ENCODE results near the gene RARS2. TPM values are rescaled to one million over a fixed set of nuclear protein-coding genes. Genes with fewer than 3 reads are reported as not detected.

The RARS2 gene
- total RNA-seq, 4 donors from 2014 or later, result 14.1 to 19.9 (median 17.6) TPM

DNA sequence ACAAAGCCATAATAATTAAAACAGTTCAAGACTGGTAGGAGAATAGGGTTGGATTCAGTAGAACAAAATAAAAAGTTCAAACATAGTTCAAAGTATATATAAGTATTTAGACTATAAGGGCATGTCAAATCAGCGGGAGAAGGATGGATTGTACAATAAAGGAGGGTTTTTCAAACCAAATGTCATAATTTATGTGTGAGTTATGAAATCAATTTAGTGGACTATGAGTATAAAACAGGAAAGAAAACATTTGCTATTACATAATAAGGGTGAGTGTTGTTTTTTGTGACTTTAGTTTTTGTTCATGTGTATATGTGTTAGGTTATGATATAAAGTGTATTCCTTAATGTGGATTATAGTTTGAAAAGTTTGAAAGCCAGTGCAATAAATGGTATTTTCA is 10.8 kb upstream of the RARS2 start:
- H3K27ac ChIP-seq (replicated peaks in 1 of 4), result no peak overlapping the region
- H3K27me3 ChIP-seq, result no peaks in the 10 kb centered on the region
- no peaks in the 10 kb centered on the region for H3K4me1 ChIP-seq
- H3K4me3 ChIP-seq, result no peak overlapping the region
- peaks cover 0 to 32% (median 9%) of the 10 kb centered on the region in 4 donors for H3K36me3 ChIP-seq
- intact Hi-C loops (cut with DNase I), result no loop called here
- TF ChIP-seq, protein P1, sequence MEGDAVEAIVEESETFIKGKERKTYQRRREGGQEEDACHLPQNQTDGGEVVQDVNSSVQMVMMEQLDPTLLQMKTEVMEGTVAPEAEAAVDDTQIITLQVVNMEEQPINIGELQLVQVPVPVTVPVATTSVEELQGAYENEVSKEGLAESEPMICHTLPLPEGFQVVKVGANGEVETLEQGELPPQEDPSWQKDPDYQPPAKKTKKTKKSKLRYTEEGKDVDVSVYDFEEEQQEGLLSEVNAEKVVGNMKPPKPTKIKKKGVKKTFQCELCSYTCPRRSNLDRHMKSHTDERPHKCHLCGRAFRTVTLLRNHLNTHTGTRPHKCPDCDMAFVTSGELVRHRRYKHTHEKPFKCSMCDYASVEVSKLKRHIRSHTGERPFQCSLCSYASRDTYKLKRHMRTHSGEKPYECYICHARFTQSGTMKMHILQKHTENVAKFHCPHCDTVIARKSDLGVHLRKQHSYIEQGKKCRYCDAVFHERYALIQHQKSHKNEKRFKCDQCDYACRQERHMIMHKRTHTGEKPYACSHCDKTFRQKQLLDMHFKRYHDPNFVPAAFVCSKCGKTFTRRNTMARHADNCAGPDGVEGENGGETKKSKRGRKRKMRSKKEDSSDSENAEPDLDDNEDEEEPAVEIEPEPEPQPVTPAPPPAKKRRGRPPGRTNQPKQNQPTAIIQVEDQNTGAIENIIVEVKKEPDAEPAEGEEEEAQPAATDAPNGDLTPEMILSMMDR (IDR thresholded peaks at IDR 0.05), result no peak
- TF ChIP-seq POLR2AphosphoS5 (IDR thresholded peaks at IDR 0.05), result no peak
- no peak for TF ChIP-seq POLR2A (IDR thresholded peaks at IDR 0.05; ENCODE audit: low read depth)
- no peak for TF ChIP-seq EP300 (IDR thresholded peaks at IDR 0.05)
- no peaks in the 10 kb centered on the region for H3K9me3 ChIP-seq
- WGBS, result 90% methylated on average over 1 of the region's 1 CpG
- no peak for DNase-seq (ENCODE audit: extremely low spot score)

DNA sequence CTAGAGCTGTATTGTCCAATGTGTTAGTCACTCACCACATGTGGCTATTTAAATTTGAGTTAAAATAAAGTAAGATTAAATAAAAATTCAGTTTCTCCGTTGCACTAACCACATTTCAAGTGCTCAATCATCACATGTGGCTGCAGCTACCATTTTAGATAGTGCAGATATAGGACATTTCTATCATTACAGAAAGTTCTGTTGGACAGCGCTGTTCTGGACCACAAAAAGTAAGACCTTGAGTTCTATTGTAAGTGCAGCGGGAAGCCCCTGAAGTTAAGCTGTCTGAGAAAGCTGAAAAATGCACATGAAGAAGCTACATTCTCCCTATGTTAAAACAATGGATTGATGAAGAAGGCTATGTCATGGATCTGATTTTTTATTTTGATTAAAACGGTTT is 1.2 kb upstream of the RARS2 start:
- no peak for DNase-seq (ENCODE audit: extremely low spot score)
- TF ChIP-seq, protein P1 (IDR thresholded peaks at IDR 0.05), result no peak
- TF ChIP-seq EP300 (IDR thresholded peaks at IDR 0.05), result no peak
- TF ChIP-seq POLR2AphosphoS5 (IDR thresholded peaks at IDR 0.05), result no peak
- no peak for TF ChIP-seq POLR2A (IDR thresholded peaks at IDR 0.05; ENCODE audit: low read depth)
- WGBS, result 72% methylated on average over 4 of the region's 4 CpGs
- H3K4me3 ChIP-seq, result peak overlapping the region; percentile 66 to 86 (median 78)
- H3K27ac ChIP-seq (replicated peaks in 1 of 4), result no peak overlapping the region
- intact Hi-C loops (cut with DNase I), result loop anchor here (10.0 kb wide), 1 partner anchor 94 kb away; no protein-coding TSS in a partner anchor
- H3K4me1 ChIP-seq, result peaks cover 29 to 57% (median 47%) of the 10 kb centered on the region in 4 donors
- peaks cover 0 to 24% (median 14%) of the 10 kb centered on the region in 4 donors for H3K36me3 ChIP-seq
- no peaks in the 10 kb centered on the region for H3K27me3 ChIP-seq
- H3K9me3 ChIP-seq, result no peaks in the 10 kb centered on the region

DNA sequence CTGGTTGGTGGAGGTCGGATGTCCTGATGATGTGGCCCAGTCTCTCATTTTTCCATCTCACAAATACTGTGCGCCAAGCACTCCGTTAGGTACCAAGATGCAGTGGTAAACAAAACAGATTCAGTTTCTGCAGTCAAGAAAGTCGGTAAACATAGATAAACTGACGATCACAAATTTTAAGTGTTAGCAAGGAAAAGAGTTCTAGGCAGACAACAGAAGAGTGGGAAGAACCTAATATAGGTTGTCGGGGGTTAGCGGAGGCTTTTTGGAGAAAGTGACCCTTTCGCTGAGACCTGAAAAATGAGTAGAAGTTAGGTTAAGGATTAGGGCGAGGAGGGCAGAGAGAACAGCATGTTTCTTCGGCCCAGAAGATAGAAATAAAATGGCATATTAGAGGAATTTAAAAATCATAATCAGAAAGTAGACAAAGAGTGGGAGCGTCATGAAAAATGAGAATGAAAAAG is 662 bp upstream of the RARS2 start:
- no peak for DNase-seq (ENCODE audit: extremely low spot score)
- Histone ChIP-seq H3K27me3 (no peaks in the 10 kb centered on the region), H3K9me3 (no peaks in the 10 kb centered on the region), H3K4me3 (peak overlapping the region; percentile 66 to 86 (median 78)), H3K27ac (replicated peaks in 1 of 4) (peak overlapping the region; percentile 76 to 89 (median 86)), H3K4me1 (peaks cover 29 to 62% (median 49%) of the 10 kb centered on the region in 4 donors), H3K36me3 (peaks cover 0 to 19% (median 9%) of the 10 kb centered on the region in 4 donors)
- WGBS, result 4% methylated on average over 11 of the region's 11 CpGs
- TF ChIP-seq POLR2A (IDR thresholded peaks at IDR 0.05; ENCODE audit: low read depth) (no peak), EP300 (IDR thresholded peaks at IDR 0.05) (no peak), POLR2AphosphoS5 (IDR thresholded peaks at IDR 0.05) (no peak)
- TF ChIP-seq, protein P1 (IDR thresholded peaks at IDR 0.05), result no peak
- intact Hi-C loops (cut with DNase I), result loop anchor here (10.0 kb wide), 1 partner anchor 94 kb away; no protein-coding TSS in a partner anchor

DNA sequence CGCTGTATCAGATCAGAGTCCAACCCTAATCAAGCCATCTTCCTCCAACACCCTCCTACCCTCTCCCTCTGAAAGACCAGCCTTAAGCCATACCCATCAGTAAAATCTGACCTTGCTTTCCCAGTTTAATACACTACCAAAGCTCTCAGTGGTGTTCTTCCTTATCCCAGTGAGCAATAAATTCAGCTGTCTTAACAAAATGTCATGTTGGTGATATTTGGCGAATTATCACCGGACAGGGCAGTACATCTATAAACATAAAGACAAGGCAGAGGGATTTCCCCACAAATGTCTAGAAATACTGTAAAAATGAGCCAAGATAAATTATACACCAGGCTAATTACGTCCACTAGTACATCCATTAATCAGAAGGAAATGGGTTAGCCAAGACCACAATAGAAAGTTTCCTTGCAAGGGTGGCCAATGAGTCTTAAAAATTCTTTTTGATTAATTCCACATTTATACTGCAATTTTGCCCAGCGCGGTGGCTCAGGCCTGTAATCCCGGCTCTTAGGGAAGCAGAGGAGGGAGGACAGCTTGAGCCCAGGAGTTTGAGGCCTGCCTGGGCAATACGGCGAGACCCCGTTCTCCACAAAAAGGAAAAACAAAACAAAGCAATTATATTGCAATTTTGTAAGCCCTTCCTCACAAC is 905 bp downstream of the RARS2 start:
- intact Hi-C loops (cut with DNase I), result loop anchor here (5.0 to 10.0 kb wide), 3 partner anchors 114 to 197 kb away; partner anchors contain the start of genes CFAP206 and SLC35A1
- Histone ChIP-seq H3K9me3 (no peaks in the 10 kb centered on the region), H3K36me3 (peaks cover 0 to 7% (median 2%) of the 10 kb centered on the region in 4 donors), H3K4me1 (peaks cover 33 to 78% (median 57%) of the 10 kb centered on the region in 4 donors), H3K27me3 (no peaks in the 10 kb centered on the region), H3K27ac (replicated peaks in 1 of 4) (peak overlapping the region; percentile 76 to 89 (median 86)), H3K4me3 (peak overlapping the region; percentile 66 to 86 (median 78))
- DNase-seq (ENCODE audit: extremely low spot score), result no peak
- 20% methylated on average over 10 of the region's 10 CpGs for WGBS
- TF ChIP-seq, protein P1 (IDR thresholded peaks at IDR 0.05), result no peak
- TF ChIP-seq POLR2A (IDR thresholded peaks at IDR 0.05; ENCODE audit: low read depth), result no peak
